ENCODE measurements around the gene RNF187. TPM values are rescaled to one million over a fixed set of nuclear protein-coding genes. Genes with fewer than 3 reads are reported as not detected.

The RNF187 gene
- total RNA-seq, 6 experiments from 2014 or later, result 43.9 to 66.6 (median 56.3) TPM

- TF ChIP-seq POLR2A (IDR thresholded peaks at IDR 0.05), result no peak
- no peak for TF ChIP-seq CTCF (IDR thresholded peaks at IDR 0.05)
- no peak for ATAC-seq
- peaks cover 0 to 22% of the 10 kb centered on the region in 2 donors for H3K27me3 ChIP-seq
- no peaks in the 10 kb centered on the region for H3K36me3 ChIP-seq
- H3K27ac ChIP-seq, result no peak overlapping the region
- no peak for DNase-seq
- H3K9me3 ChIP-seq, result no peaks in the 10 kb centered on the region
- no peak overlapping the region for H3K4me3 ChIP-seq
- peaks cover 0 to 4% (median 0%) of the 10 kb centered on the region in 4 donors for H3K4me1 ChIP-seq
- intact Hi-C loops (cut with DNase I), result no loop called here
These were observed 43.8 kb upstream of the RNF187 start for GRCh38 chr1:228443395-228443794.

- no peaks in the 10 kb centered on the region for H3K36me3 ChIP-seq
- TF ChIP-seq CTCF (IDR thresholded peaks at IDR 0.05), result no peak
- TF ChIP-seq POLR2A (IDR thresholded peaks at IDR 0.05), result no peak
- no peak overlapping the region for H3K27ac ChIP-seq
- peak overlapping the region in 1 of 3 donors; percentile 9 for H3K4me3 ChIP-seq
- H3K9me3 ChIP-seq, result no peaks in the 10 kb centered on the region
- intact Hi-C loops (cut with DNase I), result no loop called here
- ATAC-seq, result no peak
- WGBS (ENCODE audit: insufficient coverage, low coverage, low lambda C conversion rate, missing lambda C conversion rate), result 7% methylated on average over 9 of the region's 16 CpGs
- peaks cover 0 to 4% (median 0%) of the 10 kb centered on the region in 4 donors for H3K4me1 ChIP-seq
- DNase-seq, result no peak
- peaks cover 0 to 22% of the 10 kb centered on the region in 2 donors for H3K27me3 ChIP-seq
These were observed 41.7 kb upstream of the RNF187 start for GRCh38 chr1:228445490-228445842.

GRCh38 chr1:228445843-228446650 lies 41.1 kb upstream of the RNF187 start:
- DNase-seq, result peak in 1 of 3 donors; percentile 40
- ATAC-seq, result peak; percentile 55 to 73 (median 62)
- H3K36me3 ChIP-seq, result no peaks in the 10 kb centered on the region
- peaks cover 0 to 4% (median 0%) of the 10 kb centered on the region in 4 donors for H3K4me1 ChIP-seq
- no peak overlapping the region for H3K27ac ChIP-seq
- H3K4me3 ChIP-seq, result peak overlapping the region in 1 of 3 donors; percentile 9
- no peak for TF ChIP-seq POLR2A (IDR thresholded peaks at IDR 0.05)
- no peak for TF ChIP-seq CTCF (IDR thresholded peaks at IDR 0.05)
- 13% methylated on average over 19 of the region's 51 CpGs for WGBS (ENCODE audit: insufficient coverage, low coverage, low lambda C conversion rate, missing lambda C conversion rate)
- H3K27me3 ChIP-seq, result peaks cover 0 to 22% of the 10 kb centered on the region in 2 donors
- intact Hi-C loops (cut with DNase I), result no loop called here
- no peaks in the 10 kb centered on the region for H3K9me3 ChIP-seq

GRCh38 chr1:228446852-228447251 lies 40.3 kb upstream of the RNF187 start:
- WGBS (ENCODE audit: insufficient coverage, low coverage, low lambda C conversion rate, missing lambda C conversion rate), result 40% methylated on average over 7 of the region's 15 CpGs

GRCh38 chr1:228448372-228448771 lies 38.8 kb upstream of the RNF187 start:
- Histone ChIP-seq H3K4me1 (peaks cover 0 to 4% (median 0%) of the 10 kb centered on the region in 4 donors), H3K36me3 (no peaks in the 10 kb centered on the region), H3K27ac (no peak overlapping the region), H3K9me3 (no peaks in the 10 kb centered on the region), H3K4me3 (no peak overlapping the region), H3K27me3 (peaks cover 0 to 22% of the 10 kb centered on the region in 2 donors)
- no peak for TF ChIP-seq POLR2A (IDR thresholded peaks at IDR 0.05)
- TF ChIP-seq CTCF (IDR thresholded peaks at IDR 0.05), result no peak
- ATAC-seq (no peak), DNase-seq (no peak)
- WGBS (ENCODE audit: insufficient coverage, low coverage, low lambda C conversion rate, missing lambda C conversion rate), result 68% methylated on average over 5 of the region's 6 CpGs
- intact Hi-C loops (cut with DNase I), result no loop called here

More at GRCh38 chr1:228446852-228447251, 40.3 kb upstream of the RNF187 start:
- H3K36me3 ChIP-seq, result no peaks in the 10 kb centered on the region
- TF ChIP-seq POLR2A (IDR thresholded peaks at IDR 0.05), result no peak
- DNase-seq (no peak), ATAC-seq (no peak)
- no peaks in the 10 kb centered on the region for H3K9me3 ChIP-seq
- H3K4me3 ChIP-seq, result no peak overlapping the region
- H3K4me1 ChIP-seq, result peaks cover 0 to 4% (median 0%) of the 10 kb centered on the region in 4 donors
- intact Hi-C loops (cut with DNase I), result no loop called here
- H3K27ac ChIP-seq, result no peak overlapping the region
- peaks cover 0 to 22% of the 10 kb centered on the region in 2 donors for H3K27me3 ChIP-seq
